Activated T-helper 1 cell treated with anti-CD3 and anti-CD28 coated beads, Interleukin-12 subunit alpha, Interleukin-12 subunit beta, Interleukin-2, Interleukin-4 antibody, amounts not matched to agents 30 ng/mL and 10 ng/mL and 1 ng/mL, durations not matched to agents 14 hours and 24 hours and 36 hours (primary cell): Measurements from ENCODE around the gene NAA15. TPM values are rescaled to one million over a fixed set of nuclear protein-coding genes. Genes with fewer than 3 reads are reported as not detected.
"Not testable (repeated sequence)": the region's sequence is repeated elsewhere in the genome, so short reads cannot be mapped to it uniquely, and the experiment has no call there.

ENCODE experiments used
- DNase-seq: peaks from one replicate; pipeline ENCODE4 v3.0.0; 2021; ENCODE audit warnings: low spot score
- H3K27ac Mint-ChIP-seq: one replicate; pipeline ENCODE4 v1.8.0; 2021; ENCODE audit warnings: mild to moderate bottlenecking, mixed read lengths
- H3K27me3 Mint-ChIP-seq: one replicate; pipeline ENCODE4 v1.8.0; 2022; ENCODE audit warnings: mild to moderate bottlenecking, moderate library complexity, mixed read lengths; ENCODE audit not compliant: insufficient read depth
- H3K36me3 Mint-ChIP-seq: one replicate; pipeline ENCODE4 v1.8.0; 2021; ENCODE audit warnings: low read depth, mixed read lengths
- H3K4me1 Mint-ChIP-seq: one replicate; pipeline ENCODE4 v1.8.0; 2021; ENCODE audit warnings: low read depth, mixed read lengths
- H3K4me3 Mint-ChIP-seq: one replicate; pipeline ENCODE4 v1.8.0; 2021; ENCODE audit warnings: mild to moderate bottlenecking, moderate library complexity, mixed read lengths
- H3K9me3 Mint-ChIP-seq: one replicate; pipeline ENCODE4 v1.8.0; 2021; ENCODE audit warnings: mixed read lengths
- intact Hi-C: fragments of 100-400 bp; cut with micrococcal nuclease; formaldehyde crosslinking; loops from one replicate; pipeline ENCODE4 v1.15.1; 2024
- total RNA-seq: library from RNA; stranded (reverse); gene quantifications from 2 replicates; pipeline ENCODE4 v1.2.3, GENCODE V29; 2022

Gene NAA15
- total RNA-seq, 1 donor from 2014 or later: 110 TPM

GRCh38 chr4:139443661-139444060 lies 142.4 kb downstream of the NAA15 start:
- Mint-ChIP-seq H3K36me3 (peaks cover 18% of the 10 kb centered on the region), H3K27ac (no peak overlapping the region), H3K9me3 (peaks cover 18% of the 10 kb centered on the region), H3K27me3 (no peaks in the 10 kb centered on the region), H3K4me1 (no peaks in the 10 kb centered on the region), H3K4me3 (no peak overlapping the region)
- DNase-seq: no peak
- intact Hi-C loops: no loop called here

- H3K27ac Mint-ChIP-seq, DNase-seq, intact Hi-C loops, H3K4me1 Mint-ChIP-seq, H3K4me3 Mint-ChIP-seq, H3K27me3 Mint-ChIP-seq, H3K9me3 Mint-ChIP-seq: not testable (repeated sequence)
- peaks cover 13% of the 10 kb centered on the region for H3K36me3 Mint-ChIP-seq
These were observed 143.6 kb downstream of the NAA15 start for GRCh38 chr4:139444881-139445280.

- H3K4me1 Mint-ChIP-seq, DNase-seq, H3K36me3 Mint-ChIP-seq, intact Hi-C loops, H3K27me3 Mint-ChIP-seq, H3K9me3 Mint-ChIP-seq, H3K27ac Mint-ChIP-seq, H3K4me3 Mint-ChIP-seq: not testable (repeated sequence)
These were observed 145.8 kb downstream of the NAA15 start for GRCh38 chr4:139447078-139447477.

- Mint-ChIP-seq H3K9me3 (no peaks in the 10 kb centered on the region), H3K4me3 (no peak overlapping the region), H3K27me3 (no peaks in the 10 kb centered on the region), H3K27ac (no peak overlapping the region), H3K36me3 (peaks cover 3% of the 10 kb centered on the region), H3K4me1 (peaks cover 31% of the 10 kb centered on the region)
- DNase-seq: no peak
- intact Hi-C loops: loop anchor here (5.0 kb wide), 2 partner anchors 707 to 1072 kb away; partner anchors contain the start of gene ELMOD2
These were observed 149.3 kb downstream of the NAA15 start for GRCh38 chr4:139450586-139450985.

GRCh38 chr4:139451997-139452396 lies 150.7 kb downstream of the NAA15 start:
- intact Hi-C loops: loop anchor here (5.0 kb wide), 2 partner anchors 705 to 1070 kb away; partner anchors contain the start of gene ELMOD2
- Mint-ChIP-seq H3K4me3 (peak overlapping the region; percentile 94), H3K36me3 (peaks cover 3% of the 10 kb centered on the region), H3K9me3 (no peaks in the 10 kb centered on the region), H3K4me1 (peaks cover 43% of the 10 kb centered on the region), H3K27ac (no peak overlapping the region), H3K27me3 (no peaks in the 10 kb centered on the region)
- no peak for DNase-seq

- no peaks in the 10 kb centered on the region for H3K27me3 Mint-ChIP-seq
- peaks cover 3% of the 10 kb centered on the region for H3K36me3 Mint-ChIP-seq
- peaks cover 53% of the 10 kb centered on the region for H3K4me1 Mint-ChIP-seq
- intact Hi-C loops: loop anchor here (1.0 to 5.0 kb wide), 10 partner anchors 37 to 1069 kb away; partner anchors contain the start of gene ELMOD2
- H3K27ac Mint-ChIP-seq: peak overlapping the region; percentile 99
- peak overlapping the region; percentile 94 for H3K4me3 Mint-ChIP-seq
- H3K9me3 Mint-ChIP-seq: no peaks in the 10 kb centered on the region
- DNase-seq: no peak
These were observed 151.7 kb downstream of the NAA15 start for GRCh38 chr4:139453041-139453370.

- peaks cover 3% of the 10 kb centered on the region for H3K36me3 Mint-ChIP-seq
These were observed 152.2 kb downstream of the NAA15 start for GRCh38 chr4:139453371-139454110.

GRCh38 chr4:139454111-139455045 lies 153.1 kb downstream of the NAA15 start, which contains the start of gene RAB33B:
RAB33B (plus strand) TSS chr4:139454121; CDS start chr4:139454196, 75 bp downstream.
- peaks cover 65% of the 10 kb centered on the region for H3K4me1 Mint-ChIP-seq
- no peaks in the 10 kb centered on the region for H3K9me3 Mint-ChIP-seq
- H3K27ac Mint-ChIP-seq: peak within 1 kb of the TSS; percentile 99
- H3K27me3 Mint-ChIP-seq: no peaks in the 10 kb centered on the region
- intact Hi-C loops: loop anchor here (1.0 to 5.0 kb wide), 5 partner anchors 153 to 1068 kb away; partner anchors contain the start of genes ELMOD2, NAA15, NOCT and SCOC
- peak within 1 kb of the TSS; percentile 94 for H3K4me3 Mint-ChIP-seq
- peaks cover 2% of the 10 kb centered on the region for H3K36me3 Mint-ChIP-seq
- no peak for DNase-seq

More at GRCh38 chr4:139453371-139454110, 152.2 kb downstream of the NAA15 start:
- peak; percentile 95 for DNase-seq
- Mint-ChIP-seq H3K27ac (peak overlapping the region; percentile 99), H3K9me3 (no peaks in the 10 kb centered on the region), H3K27me3 (no peaks in the 10 kb centered on the region), H3K4me1 (peaks cover 58% of the 10 kb centered on the region), H3K4me3 (peak overlapping the region; percentile 94)
- intact Hi-C loops: loop anchor here (1.0 to 5.0 kb wide), 13 partner anchors 37 to 1069 kb away; partner anchors contain the start of genes ELMOD2, NAA15, NOCT and SCOC

- intact Hi-C loops: no loop called here
- no peaks in the 10 kb centered on the region for H3K9me3 Mint-ChIP-seq
- no peaks in the 10 kb centered on the region for H3K27me3 Mint-ChIP-seq
- H3K4me1 Mint-ChIP-seq: peaks cover 65% of the 10 kb centered on the region
- DNase-seq: no peak
- peak overlapping the region; percentile 94 for H3K4me3 Mint-ChIP-seq
- peak overlapping the region; percentile 89 for H3K27ac Mint-ChIP-seq
- H3K36me3 Mint-ChIP-seq: peaks cover 6% of the 10 kb centered on the region
These were observed 153.8 kb downstream of the NAA15 start for GRCh38 chr4:139455126-139455538.

- Mint-ChIP-seq H3K27me3 (no peaks in the 10 kb centered on the region), H3K36me3 (peaks cover 6% of the 10 kb centered on the region), H3K4me3 (no peak overlapping the region), H3K4me1 (peaks cover 57% of the 10 kb centered on the region), H3K9me3 (no peaks in the 10 kb centered on the region), H3K27ac (no peak overlapping the region)
- DNase-seq: no peak
- intact Hi-C loops: no loop called here
These were observed 156.0 kb downstream of the NAA15 start for GRCh38 chr4:139457318-139457717.

- no peak for DNase-seq
- intact Hi-C loops: no loop called here
- H3K36me3 Mint-ChIP-seq: peaks cover 8% of the 10 kb centered on the region
- H3K27me3 Mint-ChIP-seq: no peaks in the 10 kb centered on the region
- H3K4me3 Mint-ChIP-seq: no peak overlapping the region
- H3K9me3 Mint-ChIP-seq: no peaks in the 10 kb centered on the region
- no peak overlapping the region for H3K27ac Mint-ChIP-seq
- peaks cover 50% of the 10 kb centered on the region for H3K4me1 Mint-ChIP-seq
These were observed 157.2 kb downstream of the NAA15 start for GRCh38 chr4:139458543-139458942.

- H3K36me3 Mint-ChIP-seq: peaks cover 12% of the 10 kb centered on the region
- peaks cover 50% of the 10 kb centered on the region for H3K4me1 Mint-ChIP-seq
- no peaks in the 10 kb centered on the region for H3K27me3 Mint-ChIP-seq
- no peaks in the 10 kb centered on the region for H3K9me3 Mint-ChIP-seq
- H3K4me3 Mint-ChIP-seq: no peak overlapping the region
- no peak overlapping the region for H3K27ac Mint-ChIP-seq
- no peak for DNase-seq
- intact Hi-C loops: no loop called here
These were observed 157.7 kb downstream of the NAA15 start for GRCh38 chr4:139458999-139459398.
